HepG2 (cell line): Measurements from ENCODE around the gene LIMCH1. TPM values are rescaled to one million over a fixed set of nuclear protein-coding genes. Genes with fewer than 3 reads are reported as not detected.

Source experiments
- ATAC-seq: fragments of 200-7000 bp; cut with Tn5 transposase; 3 replicates; pipeline ENCODE4 v1.9.1; 2020; ENCODE audit warnings: mild to moderate bottlenecking, moderate library complexity
- BruUV-seq: library from RNA; stranded (reverse); fragments of 400-500 nt; replicated peaks from 2 replicates; lab custom pipeline; 2021; lab: Mats Ljungman, UMichigan
- CTCF ChIA-PET: fragments of 300-600 bp; formaldehyde crosslinking; extraction: SDS; loops from one replicate; lab custom pipeline; 2021; ENCODE audit warnings: low total read pairs, inconsistent platforms, low intra/inter-chr PET ratio; lab: Yijun Ruan, JAX
- POLR2A ChIA-PET: fragments of 350-600 bp; sonication (Branson Sonifier 250); formaldehyde crosslinking; loops from one replicate; lab custom pipeline; 2020; ENCODE audit warnings: antibody characterized with exemption, inconsistent platforms; lab: Yijun Ruan, JAX
- DNase-seq: peaks from one replicate; pipeline ENCODE4 v3.0.0-alpha.2; 2015; ENCODE audit warnings: low spot score
- FAIRE-seq: peaks from 3 replicates; lab custom pipeline; 2011; peaks lifted over from hg19 to GRCh38; lab: Jason Lieb, UNC
- H2AFZ ChIP-seq: one replicate; pipeline ENCODE4 v1.6.1; 2011; ENCODE audit warnings: low read length, inconsistent platforms
- H3K27ac ChIP-seq: fragments of 300-600 bp; 3 replicates; pipeline ENCODE4 v1.8.0; 2011; ENCODE audit warnings: mixed run types, mild to moderate bottlenecking, mixed read lengths, low read length, inconsistent platforms; ENCODE audit not compliant: insufficient read depth; ENCODE audit errors: extremely low read length
- H3K27me3 ChIP-seq, 2 experiments: fragments of 200-600 bp in 1 of 2; 2 replicates in 1 of 2; 3 replicates in 1 of 2; pipeline versions ENCODE4 v1.6.0 to v1.8.0; 2011; ENCODE audit warnings: low read length in 2 of 2, mild to moderate bottlenecking in 2 of 2, moderate library complexity in 2 of 2, inconsistent platforms in 1 of 2; ENCODE audit not compliant: insufficient read depth in 2 of 2, control insufficient read depth in 1 of 2
- H3K36me3 ChIP-seq, 2 experiments: fragments of 200-600 bp in 1 of 2; replicated peaks in 1 of 2; 2 replicates in 1 of 2; 3 replicates in 1 of 2; pipeline versions ENCODE4 v1.5.1 to v1.8.0; 2011; ENCODE audit warnings: low read length in 2 of 2, inconsistent platforms in 1 of 2; ENCODE audit not compliant: insufficient read depth in 2 of 2, control insufficient read depth in 1 of 2
- H3K4me1 ChIP-seq: 2 replicates; pipeline ENCODE4 v1.5.1; 2012; ENCODE audit warnings: low read length, inconsistent platforms; ENCODE audit not compliant: insufficient read depth
- H3K4me2 ChIP-seq: 2 replicates; pipeline ENCODE4 v1.6.0; 2011; ENCODE audit warnings: low read depth, low read length, inconsistent platforms
- H3K4me3 ChIP-seq, 3 experiments: fragments of 200-600 bp in 1 of 3; sonication (generic), shearing (Covaris generic) in 1 of 3; replicated peaks in 1 of 3; 2 replicates each; pipeline ENCODE4 v1.5.1; 2011 to 2016; ENCODE audit warnings: low read length in 3 of 3, inconsistent platforms in 2 of 3, low read depth in 2 of 3, mild to moderate bottlenecking in 2 of 3, control low read depth in 1 of 3, mixed read lengths in 1 of 3; ENCODE audit not compliant: insufficient read depth in 1 of 3
- H3K79me2 ChIP-seq: one replicate; pipeline ENCODE4 v1.6.1; 2011; ENCODE audit warnings: low read length, inconsistent platforms; ENCODE audit not compliant: insufficient read depth
- H3K9ac ChIP-seq: 2 replicates; pipeline ENCODE4 v1.6.0; 2011; ENCODE audit warnings: mild to moderate bottlenecking, low read depth, low read length, inconsistent platforms; ENCODE audit not compliant: insufficient read depth
- H3K9me3 ChIP-seq: 2 replicates; pipeline ENCODE4 v1.5.1; 2012; ENCODE audit warnings: mild to moderate bottlenecking, low read length
- H4K20me1 ChIP-seq: 2 replicates; pipeline ENCODE4 v1.6.0; 2011; ENCODE audit warnings: inconsistent platforms, mild to moderate bottlenecking, low read length, moderate library complexity; ENCODE audit not compliant: insufficient read depth
- KAT7 ChIP-seq: IDR thresholded peaks from 2 replicates; pipeline ENCODE4 v1.6.1; 2018; ENCODE audit warnings: borderline replicate concordance, missing compliant biosample characterization
- MEIS2 ChIP-seq: sonication (generic); formaldehyde crosslinking; IDR thresholded peaks from 2 replicates; pipeline ENCODE4 v1.9.0; 2021; ENCODE audit warnings: mild to moderate bottlenecking, missing genetic modification reagents
- MTF2 ChIP-seq: sonication (generic); formaldehyde crosslinking; IDR thresholded peaks from 2 replicates; pipeline ENCODE4 v1.5.0; 2020; ENCODE audit warnings: missing genetic modification reagents, borderline replicate concordance
- NBN ChIP-seq: fragments of 450-650 bp; conservative IDR thresholded peaks from 2 replicates; pipeline ENCODE4 v1.6.1; 2017
- NFKB2 ChIP-seq: sonication (generic); formaldehyde crosslinking; IDR thresholded peaks from 2 replicates; pipeline ENCODE4 v1.4.0; 2020; ENCODE audit warnings: missing genetic modification reagents, borderline replicate concordance
- SMC3 ChIP-seq: IDR thresholded peaks from 2 replicates; pipeline ENCODE4 v1.6.1; 2011; ENCODE audit warnings: low read length, improper control_type of control experiment
- SNAPC4 ChIP-seq: sonication (generic); formaldehyde crosslinking; IDR thresholded peaks from 2 replicates; pipeline ENCODE4 v1.4.0; 2020; ENCODE audit warnings: mild to moderate bottlenecking, missing genetic modification reagents
- TBL1XR1 ChIP-seq: fragments of 150-350 bp; IDR thresholded peaks from 2 replicates; pipeline ENCODE4 v1.6.1; 2014; ENCODE audit warnings: borderline replicate concordance, low read length; ENCODE audit not compliant: partially characterized antibody
- TIGD3 ChIP-seq: sonication (generic); formaldehyde crosslinking; IDR thresholded peaks from 2 replicates; pipeline ENCODE4 v1.5.1; 2020; ENCODE audit warnings: mild to moderate bottlenecking, missing genetic modification reagents, borderline replicate concordance
- ZBTB8A ChIP-seq: sonication (generic); formaldehyde crosslinking; IDR thresholded peaks from 2 replicates; pipeline ENCODE4 v1.4.0; 2020; ENCODE audit warnings: mild to moderate bottlenecking, low read depth, missing genetic modification reagents, borderline replicate concordance
- ZNF30 ChIP-seq: sonication (generic); formaldehyde crosslinking; IDR thresholded peaks from 2 replicates; pipeline ENCODE4 v1.5.0; 2020; ENCODE audit warnings: mild to moderate bottlenecking, missing genetic modification reagents
- ZNF710 ChIP-seq: sonication (generic); formaldehyde crosslinking; IDR thresholded peaks from 2 replicates; pipeline ENCODE4 v1.5.0; 2020; ENCODE audit warnings: mild to moderate bottlenecking, missing genetic modification reagents, borderline replicate concordance
- WGBS: methylation state at CpG from one replicate; pipeline ENCODE4 v1.1.6; 2017; ENCODE audit warnings: low lambda C conversion rate; 5-methylcytosine and 5-hydroxymethylcytosine counted together
- in situ Hi-C: cut with HindIII; loops from 2 replicates; pipeline ENCODE4 v1.10.0; 2017; ENCODE audit warnings: low pct_unique_long_range_greater_than_20kb; ENCODE audit not compliant: extremely low pct_ligation_motif_present
- intact Hi-C: fragments of 100-400 bp; cut with micrococcal nuclease; formaldehyde crosslinking; loops from one replicate; pipeline ENCODE4 v1.10.0; 2022; ENCODE audit not compliant: unreplicated experiment
- polyA plus RNA-seq, 8 experiments: library from polyadenylated mRNA; depleted of rRNA in 3 of 8; stranded (reverse) in 7 of 8; unstranded in 1 of 8; fragments of >200 nt; fragmentation: Illumina TruSeq in 4 of 8; extraction: Trizol in 4 of 8; gene quantifications; 2 replicates each; pipeline versions ENCODE4 v1.2.1 to v1.2.3, GENCODE V29; 2011 to 2016; ENCODE audit warnings: low read depth in 4 of 8, missing spikeins in 1 of 8, mixed read lengths in 1 of 8; ENCODE audit not compliant: insufficient read depth in 1 of 8
- total RNA-seq, 5 experiments: library from RNA; depleted of rRNA; stranded (reverse); fragments of >200 nt; fragmentation: Illumina TruSeq; extraction: Trizol; gene quantifications; 2 replicates each; pipeline ENCODE4 v1.2.3, GENCODE V29; 2016; ENCODE audit warnings: low read depth in 1 of 5
- TF ChIP-seq, protein P1 (sequence below): sonication (generic); formaldehyde crosslinking; IDR thresholded peaks from 2 replicates; pipeline ENCODE4 v1.4.0; 2020; ENCODE audit warnings: missing genetic modification reagents

The LIMCH1 gene
- total and polyA plus RNA-seq, 2 of the 13 experiments (the other 11 are each of a cell fraction or from before 2014, with no cell fraction given): 0.04 TPM; not detected in 1

DNA sequence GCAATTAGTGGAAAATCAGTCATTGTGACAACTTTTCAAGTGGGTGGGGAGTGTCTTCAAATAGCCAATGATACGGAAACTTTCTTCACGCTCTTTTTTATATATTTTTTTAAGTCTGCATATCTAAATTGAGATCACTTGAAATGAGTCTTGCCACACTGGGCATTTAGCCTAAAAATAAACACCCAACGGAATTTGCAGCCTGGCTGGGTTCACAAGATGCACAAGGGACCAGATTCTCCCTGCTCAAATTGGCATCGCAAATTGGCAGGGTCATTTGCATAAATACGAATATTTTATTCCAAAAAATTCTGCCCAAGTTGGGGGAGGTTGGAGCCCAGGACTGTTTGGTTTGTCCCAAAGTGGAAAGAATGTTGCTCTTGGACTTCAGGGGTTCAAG is 87.6 kb downstream of the LIMCH1 start (continued):
- TF ChIP-seq, protein P1, sequence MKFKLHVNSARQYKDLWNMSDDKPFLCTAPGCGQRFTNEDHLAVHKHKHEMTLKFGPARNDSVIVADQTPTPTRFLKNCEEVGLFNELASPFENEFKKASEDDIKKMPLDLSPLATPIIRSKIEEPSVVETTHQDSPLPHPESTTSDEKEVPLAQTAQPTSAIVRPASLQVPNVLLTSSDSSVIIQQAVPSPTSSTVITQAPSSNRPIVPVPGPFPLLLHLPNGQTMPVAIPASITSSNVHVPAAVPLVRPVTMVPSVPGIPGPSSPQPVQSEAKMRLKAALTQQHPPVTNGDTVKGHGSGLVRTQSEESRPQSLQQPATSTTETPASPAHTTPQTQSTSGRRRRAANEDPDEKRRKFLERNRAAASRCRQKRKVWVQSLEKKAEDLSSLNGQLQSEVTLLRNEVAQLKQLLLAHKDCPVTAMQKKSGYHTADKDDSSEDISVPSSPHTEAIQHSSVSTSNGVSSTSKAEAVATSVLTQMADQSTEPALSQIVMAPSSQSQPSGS: no peak
- TF ChIP-seq NFKB2 (CRISPR knock-in tag): no peak

- Histone ChIP-seq H3K27ac (no peak overlapping the region), H3K9ac (no peak overlapping the region), H3K4me3 (no peak overlapping the region), H3K36me3 (no peaks in the 10 kb centered on the region), H3K9me3 (no peaks in the 10 kb centered on the region), H4K20me1 (no peaks in the 10 kb centered on the region), H3K4me2 (no peak overlapping the region), H3K4me1 (no peaks in the 10 kb centered on the region), H3K79me2 (no peaks in the 10 kb centered on the region), H3K27me3 (peaks cover 2 to 11% of the 10 kb centered on the region in 2 experiments; a peak in 4 of 5 replicates), H2AFZ (no peak overlapping the region)
- in situ Hi-C loops (no loop called here), intact Hi-C loops (no loop called here)
- 0% methylated on average over 2 of the region's 2 CpGs for WGBS
- DNase-seq (no peak), FAIRE-seq (no peak), ATAC-seq (no peak)
- POLR2A ChIA-PET: no interaction called here
- CTCF ChIA-PET: no interaction called here
- BruUV-seq: no TSS peak
- no peak for TF ChIP-seq ZNF710
- TF ChIP-seq TIGD3 (CRISPR knock-in tag): no peak
- TF ChIP-seq MEIS2 (CRISPR knock-in tag): no peak
- no peak for TF ChIP-seq TBL1XR1
- TF ChIP-seq KAT7 (CRISPR knock-in tag): no peak
- TF ChIP-seq SNAPC4 (CRISPR knock-in tag): no peak
- no peak for TF ChIP-seq NBN
- TF ChIP-seq ZNF30 (CRISPR knock-in tag): no peak
- TF ChIP-seq ZBTB8A (CRISPR knock-in tag): no peak
- no peak for TF ChIP-seq MTF2 (CRISPR knock-in tag)
- no peak for TF ChIP-seq SMC3
Observed at GRCh38 chr4:41628936-41629335, 91.0 kb downstream of the LIMCH1 start.
